GM19452 (cell line): ENCODE measurements around the gene AP4S1.
"Not testable (repeated sequence)": the region's sequence is repeated elsewhere in the genome, so short reads cannot be mapped to it uniquely, and the experiment has no call there.

Source experiments
- ATAC-seq: cut with Tn5 transposase; IDR thresholded peaks from one replicate; pipeline ENCODE4 v1.9.1; 2021; ENCODE audit not compliant: unreplicated experiment

AP4S1 gene

GRCh38 chr14:31042300-31042699 lies 16.9 kb downstream of the AP4S1 start:
- no peak for ATAC-seq

GRCh38 chr14:31042893-31043292 lies 17.4 kb downstream of the AP4S1 start:
- not testable (repeated sequence) for ATAC-seq

GRCh38 chr14:31043379-31043778 lies 17.9 kb downstream of the AP4S1 start:
- ATAC-seq = no peak

GRCh38 chr14:31045501-31046080 lies 20.1 kb downstream of the AP4S1 start:
- no peak for ATAC-seq

GRCh38 chr14:31047503-31047902 lies 22.1 kb downstream of the AP4S1 start:
- ATAC-seq = no peak

- ATAC-seq = no peak
Observed at GRCh38 chr14:31051023-31051422, 25.6 kb downstream of the AP4S1 start.

GRCh38 chr14:31051511-31051910 lies 26.1 kb downstream of the AP4S1 start:
- ATAC-seq = no peak

- ATAC-seq = not testable (repeated sequence)
Observed at GRCh38 chr14:31052905-31053586, 27.6 kb downstream of the AP4S1 start.

GRCh38 chr14:31057035-31057434 lies 31.6 kb downstream of the AP4S1 start:
- no peak for ATAC-seq

GRCh38 chr14:31057701-31058364 lies 32.4 kb downstream of the AP4S1 start:
- no peak for ATAC-seq

GRCh38 chr14:31059152-31059924 lies 33.9 kb downstream of the AP4S1 start:
- ATAC-seq = no peak

GRCh38 chr14:31060253-31060875 lies 34.9 kb downstream of the AP4S1 start:
- no peak for ATAC-seq

GRCh38 chr14:31062908-31063307 lies 37.5 kb downstream of the AP4S1 start:
- not testable (repeated sequence) for ATAC-seq

- no peak for ATAC-seq
Observed at GRCh38 chr14:31068235-31068634, 42.8 kb downstream of the AP4S1 start.

GRCh38 chr14:31069343-31069742 lies 43.9 kb downstream of the AP4S1 start:
- ATAC-seq = no peak

- ATAC-seq = no peak
Observed at GRCh38 chr14:31070431-31070830, 45.0 kb downstream of the AP4S1 start.

GRCh38 chr14:31071151-31071550 lies 45.7 kb downstream of the AP4S1 start:
- no peak for ATAC-seq

GRCh38 chr14:31075144-31075543 lies 49.7 kb downstream of the AP4S1 start:
- no peak for ATAC-seq

- no peak for ATAC-seq
Observed at GRCh38 chr14:31078766-31079165, 53.3 kb downstream of the AP4S1 start.

GRCh38 chr14:31080056-31080455 lies 54.6 kb downstream of the AP4S1 start:
- ATAC-seq = no peak

- ATAC-seq = no peak
Observed at GRCh38 chr14:31080484-31080883, 55.0 kb downstream of the AP4S1 start.
